SK-N-MC (cell line): ENCODE measurements around the gene TTBK1.
A peak's percentile ranks its signal among the peaks of the same experiment; 100 is the strongest.

ENCODE experiments used
- EZH2 ChIP-seq: fragments of 200-600 bp; sonication (generic); IDR thresholded peaks from one replicate; pipeline ENCODE4 v1.6.1; 2017; ENCODE audit warnings: antibody characterized with exemption
- FOXP2 ChIP-seq: optimal IDR thresholded peaks from 2 replicates; pipeline ENCODE3; 2011; ENCODE audit warnings: mild to moderate bottlenecking, moderate library complexity; ENCODE audit not compliant: insufficient read depth; ENCODE audit errors: extremely low read length, control extremely low read depth
- POLR2AphosphoS5 ChIP-seq: IDR thresholded peaks from 2 replicates; pipeline ENCODE4 v1.6.1; 2012; ENCODE audit warnings: mild to moderate bottlenecking, low read depth, low read length, borderline replicate concordance

DNA sequence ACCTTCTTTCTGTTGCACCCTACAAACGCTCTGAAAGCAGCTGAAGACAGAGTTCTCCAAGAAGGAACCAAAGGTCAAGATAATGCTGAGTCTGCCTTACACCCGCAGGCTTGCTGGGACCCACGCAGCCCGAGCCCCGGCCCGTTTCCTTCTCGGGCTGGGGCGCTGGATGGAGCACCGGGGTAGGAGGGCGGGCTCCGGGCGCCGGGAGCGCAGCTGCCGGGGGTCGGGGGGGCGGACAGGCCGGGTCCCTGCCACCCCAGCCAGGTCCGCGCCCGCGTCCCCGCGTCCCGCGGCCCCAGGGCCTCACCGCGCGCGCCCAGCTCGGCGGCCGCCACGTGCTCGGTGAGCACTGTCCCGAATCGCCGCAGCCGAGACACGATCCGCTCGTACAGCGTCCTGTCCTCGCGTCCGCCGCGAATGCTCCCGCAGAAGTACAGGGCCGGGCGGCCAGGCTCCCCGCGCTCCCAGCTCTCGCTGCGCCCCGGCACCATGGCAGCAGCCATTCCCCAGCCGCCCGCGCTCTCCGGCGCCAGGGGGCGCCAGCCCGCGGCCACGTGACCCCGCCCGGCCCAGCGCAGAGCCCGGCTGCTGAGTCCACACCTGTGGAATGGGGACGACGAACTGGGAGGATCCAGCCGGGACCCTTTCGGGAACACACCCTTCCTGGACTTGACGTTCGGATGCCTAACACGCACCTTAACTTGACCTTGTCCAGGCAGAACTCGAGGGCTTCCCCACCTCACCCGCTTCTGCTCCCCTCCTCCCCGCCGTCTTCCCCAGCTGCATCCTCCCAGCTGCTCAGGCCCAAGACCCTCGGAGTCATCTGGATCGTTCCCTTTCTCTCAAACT, 14.1 kb upstream of the TTBK1 start, which contains the start of gene DNPH1:
- TF ChIP-seq POLR2AphosphoS5 (peak; percentile 73; the same call in 1 of the 2 replicates), EZH2 (no peak), FOXP2 (peak; percentile 17)
